H9 (cell line): ENCODE results near the gene ADAMTSL3. TPM values are rescaled to one million over a fixed set of nuclear protein-coding genes. Genes with fewer than 3 reads are reported as not detected.
A peak's percentile ranks its signal among the peaks of the same experiment; 100 is the strongest.

Source experiments
- DNase-seq: peaks from one replicate; pipeline ENCODE4 v3.0.0-alpha.2; 2017
- H2AFZ ChIP-seq: one replicate; pipeline ENCODE4 v1.6.1; 2013; ENCODE audit warnings: mild to moderate bottlenecking, low read length, control low read depth, moderate library complexity
- H2AK5ac ChIP-seq: 2 replicates; pipeline ENCODE4 v1.6.1; 2013; ENCODE audit warnings: low read length, control low read depth, mixed read lengths; ENCODE audit not compliant: insufficient read length
- H2BK120ac ChIP-seq: one replicate; pipeline ENCODE4 v1.6.1; 2013; ENCODE audit warnings: low read depth, mild to moderate bottlenecking, low read length, control low read depth, inconsistent platforms; ENCODE audit not compliant: poor library complexity, severe bottlenecking
- H2BK12ac ChIP-seq: 2 replicates; pipeline ENCODE4 v1.6.1; 2013; ENCODE audit warnings: low read length, control low read depth, mixed read lengths, low read depth; ENCODE audit not compliant: insufficient read length
- H2BK15ac ChIP-seq: 2 replicates; pipeline ENCODE4 v1.6.1; 2013; ENCODE audit warnings: low read depth, low read length, control low read depth
- H2BK20ac ChIP-seq: one replicate; pipeline ENCODE4 v1.6.1; 2013; ENCODE audit warnings: low read depth, mild to moderate bottlenecking, low read length, control low read depth, inconsistent platforms; ENCODE audit not compliant: poor library complexity, severe bottlenecking
- H2BK5ac ChIP-seq: 2 replicates; pipeline ENCODE4 v1.6.1; 2013; ENCODE audit warnings: low read length, control low read depth, mixed read lengths; ENCODE audit not compliant: insufficient read length
- H3K14ac ChIP-seq: 2 replicates; pipeline ENCODE4 v1.6.1; 2013; ENCODE audit warnings: low read length, control low read depth; ENCODE audit not compliant: insufficient read depth
- H3K18ac ChIP-seq: 2 replicates; pipeline ENCODE4 v1.6.1; 2013; ENCODE audit warnings: low read depth, mild to moderate bottlenecking, mixed read lengths, low read length, control low read depth; ENCODE audit not compliant: insufficient read length
- H3K23ac ChIP-seq: 2 replicates; pipeline ENCODE4 v1.6.1; 2013; ENCODE audit warnings: low read length, control low read depth, mixed read lengths, low read depth; ENCODE audit not compliant: insufficient read length
- H3K23me2 ChIP-seq: 2 replicates; pipeline ENCODE4 v1.6.1; 2013; ENCODE audit warnings: low read depth, mild to moderate bottlenecking, mixed read lengths, low read length, control low read depth; ENCODE audit not compliant: insufficient read length, poor library complexity, severe bottlenecking
- H3K27ac ChIP-seq: 2 replicates; pipeline ENCODE4 v1.5.1; 2013; ENCODE audit warnings: low read length, control low read depth, mixed read lengths, low read depth; ENCODE audit not compliant: insufficient read length
- H3K27me3 ChIP-seq: 2 replicates; pipeline ENCODE4 v1.6.1; 2013; ENCODE audit warnings: low read length, control low read depth, inconsistent platforms; ENCODE audit not compliant: insufficient read depth
- H3K4ac ChIP-seq: 2 replicates; pipeline ENCODE4 v1.6.1; 2013; ENCODE audit warnings: low read depth, mild to moderate bottlenecking, control low read depth, inconsistent platforms, low read length, moderate library complexity
- H3K4me1 ChIP-seq: 2 replicates; pipeline ENCODE4 v1.6.1; 2013; ENCODE audit warnings: low read length, control low read depth, inconsistent platforms; ENCODE audit not compliant: insufficient read depth
- H3K4me2 ChIP-seq: 2 replicates; pipeline ENCODE4 v1.6.1; 2013; ENCODE audit warnings: low read length, control low read depth, mixed read lengths; ENCODE audit not compliant: insufficient read length, insufficient read depth
- H3K56ac ChIP-seq: 2 replicates; pipeline ENCODE4 v1.6.1; 2013; ENCODE audit warnings: low read depth, mild to moderate bottlenecking, mixed read lengths, low read length, control low read depth; ENCODE audit not compliant: insufficient read length
- H3K79me1 ChIP-seq: 2 replicates; pipeline ENCODE4 v1.6.1; 2013; ENCODE audit warnings: low read depth, mild to moderate bottlenecking, moderate library complexity, low read length, control low read depth, inconsistent platforms; ENCODE audit not compliant: insufficient read depth, poor library complexity, severe bottlenecking
- H3K79me2 ChIP-seq: 2 replicates; pipeline ENCODE4 v1.6.1; 2013; ENCODE audit warnings: low read length, control low read depth, inconsistent platforms; ENCODE audit not compliant: insufficient read depth
- H3K9ac ChIP-seq: 2 replicates; pipeline ENCODE4 v1.6.1; 2013; ENCODE audit warnings: low read length, control low read depth, mixed read lengths; ENCODE audit not compliant: insufficient read length; ENCODE audit errors: extremely low read depth
- H3K9me3 ChIP-seq: one replicate; pipeline ENCODE4 v1.6.1; 2013; ENCODE audit warnings: low read depth, low read length, inconsistent platforms; ENCODE audit not compliant: control insufficient read depth
- H3T11ph ChIP-seq: one replicate; pipeline ENCODE4 v1.6.1; 2013; ENCODE audit warnings: mild to moderate bottlenecking, low read length, control low read depth, inconsistent platforms
- H4K20me1 ChIP-seq: one replicate; pipeline ENCODE4 v1.6.1; 2013; ENCODE audit not compliant: control insufficient read depth, insufficient read length, insufficient read depth
- H4K5ac ChIP-seq: 2 replicates; pipeline ENCODE4 v1.6.1; 2013; ENCODE audit warnings: low read depth, mild to moderate bottlenecking, mixed read lengths, low read length, control low read depth; ENCODE audit not compliant: insufficient read length
- H4K8ac ChIP-seq: replicated peaks from 2 replicates; pipeline ENCODE4 v1.6.1; 2013; ENCODE audit warnings: low read length, control low read depth, mixed read lengths, low read depth; ENCODE audit not compliant: insufficient read length
- H4K91ac ChIP-seq: 2 replicates; pipeline ENCODE4 v1.6.1; 2013; ENCODE audit warnings: low read depth, mild to moderate bottlenecking, moderate library complexity, mixed read lengths, low read length, control low read depth; ENCODE audit not compliant: insufficient read length
- H3K27ac Mint-ChIP-seq, 3 experiments: 2 replicates in 2 of 3; 3 replicates in 1 of 3; pipeline ENCODE4 v1.8.0; 2020 to 2021; ENCODE audit warnings: mixed read lengths in 3 of 3, mild to moderate bottlenecking in 1 of 3, moderate library complexity in 1 of 3
- H3K27me3 Mint-ChIP-seq: 2 replicates; pipeline ENCODE4 v1.8.0; 2021; ENCODE audit warnings: low read depth, mild to moderate bottlenecking, moderate library complexity, mixed read lengths
- H3K36me3 Mint-ChIP-seq, 3 experiments: 2 replicates in 2 of 3; 3 replicates in 1 of 3; pipeline ENCODE4 v1.8.0; 2020 to 2021; ENCODE audit warnings: low read depth in 3 of 3, mixed read lengths in 3 of 3; ENCODE audit not compliant: insufficient read depth in 1 of 3
- H3K4me1 Mint-ChIP-seq, 2 experiments: 2 replicates each; pipeline ENCODE4 v1.8.0; 2020; ENCODE audit warnings: mixed read lengths in 2 of 2
- H3K4me3 Mint-ChIP-seq, 2 experiments: 2 replicates in 1 of 2; 3 replicates in 1 of 2; pipeline ENCODE4 v1.8.0; 2020 to 2021; ENCODE audit warnings: mild to moderate bottlenecking in 2 of 2, mixed read lengths in 2 of 2, moderate library complexity in 1 of 2
- H3K9me3 Mint-ChIP-seq, 2 experiments: 2 replicates in 1 of 2; 3 replicates in 1 of 2; pipeline ENCODE4 v1.8.0; 2020; ENCODE audit warnings: mild to moderate bottlenecking in 2 of 2, mixed read lengths in 2 of 2, moderate library complexity in 1 of 2
- CTCF ChIP-seq: fragments of 200-600 bp; sonication (generic); conservative IDR thresholded peaks from 3 replicates; pipeline ENCODE4 v1.8.0; 2021; ENCODE audit warnings: antibody characterized with exemption, mild to moderate bottlenecking
- WGBS: extraction: QIAGEN DNeasy Blood & Tissue Kit; methylation state at CpG from one replicate; pipeline ENCODE4 v1.1.7; 2013; ENCODE audit warnings: missing lambda C conversion rate, low lambda C conversion rate, mixed read lengths; ENCODE audit not compliant: insufficient read length; ENCODE audit errors: extremely low coverage; 5-methylcytosine and 5-hydroxymethylcytosine counted together
- total RNA-seq: library from RNA; stranded (reverse); gene quantifications from 2 replicates; pipeline ENCODE4 v1.2.1, GENCODE V29; 2021

The ADAMTSL3 gene
- total RNA-seq, 1 experiment from 2014 or later = 0.39 TPM

- H3K9ac ChIP-seq = no peak overlapping the region
- no peaks in the 10 kb centered on the region for H3K79me1 ChIP-seq
- H3T11ph ChIP-seq = no peak overlapping the region
- no peaks in the 10 kb centered on the region for H3K79me2 ChIP-seq
- no peaks in the 10 kb centered on the region for H4K20me1 ChIP-seq
- H4K91ac ChIP-seq = no peak overlapping the region
- no peak overlapping the region for H3K14ac ChIP-seq
- H3K4me1 ChIP-seq = no peaks in the 10 kb centered on the region
- H3K27ac ChIP-seq = no peak overlapping the region
- H3K9me3 Mint-ChIP-seq = no peaks in the 10 kb centered on the region; a peak in 2 of 5 replicates
- H3K56ac ChIP-seq = no peak overlapping the region
- H3K4ac ChIP-seq = no peak overlapping the region
- H2BK5ac ChIP-seq = no peak overlapping the region
- H3K4me1 Mint-ChIP-seq = peaks cover 17 to 20% of the 10 kb centered on the region in 2 experiments
- H4K5ac ChIP-seq = no peak overlapping the region
- H3K27me3 Mint-ChIP-seq = no peaks in the 10 kb centered on the region; the same call in 1 of the 2 replicates
- no peaks in the 10 kb centered on the region for H3K9me3 ChIP-seq
- H2BK120ac ChIP-seq = no peak overlapping the region
- no CpG with 5 or more reads among the region's 3 CpGs for WGBS
- H2BK12ac ChIP-seq = no peak overlapping the region
- peak; percentile 55; the same call in 2 of the 3 replicates for TF ChIP-seq CTCF
- H3K27me3 ChIP-seq = no peaks in the 10 kb centered on the region
- no peak overlapping the region for H3K23ac ChIP-seq
- no peak overlapping the region for H3K18ac ChIP-seq
- H3K4me3 Mint-ChIP-seq = no peak overlapping the region
- DNase-seq = peak; percentile 35
- H2BK15ac ChIP-seq = no peak overlapping the region
- H2BK20ac ChIP-seq = no peak overlapping the region
- H4K8ac ChIP-seq = no peak overlapping the region
- no peak overlapping the region for H3K27ac Mint-ChIP-seq
- H3K36me3 Mint-ChIP-seq = no peaks in the 10 kb centered on the region; a peak in 1 of 7 replicates
- no peaks in the 10 kb centered on the region for H3K23me2 ChIP-seq
- H2AFZ ChIP-seq = no peak overlapping the region
- no peak overlapping the region for H2AK5ac ChIP-seq
- no peak overlapping the region for H3K4me2 ChIP-seq
Measured at GRCh38 chr15:83734487-83734886, 80.6 kb downstream of the ADAMTSL3 start.
